ENCODE results near the gene SPTB.

DNA sequence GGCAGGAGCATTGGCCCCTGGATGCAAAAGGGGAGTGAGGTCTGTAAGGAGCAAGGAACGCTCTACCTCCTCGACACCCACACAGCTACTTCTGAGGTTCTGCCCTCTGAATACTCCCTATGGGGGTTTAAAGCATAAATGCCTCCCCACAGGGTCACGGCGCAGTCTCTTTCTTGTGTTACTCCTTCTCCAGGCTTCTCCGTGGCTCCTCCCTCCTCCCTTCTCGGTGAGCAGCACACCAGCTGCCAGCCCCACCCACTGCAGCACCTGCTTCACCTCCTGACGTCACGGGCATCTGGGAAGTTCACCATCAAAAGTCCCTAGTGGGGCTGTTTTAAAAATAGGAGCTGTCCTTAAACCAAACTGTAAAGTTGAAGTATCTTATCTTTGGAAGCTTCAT is 67.3 kb downstream of the SPTB start:
- TF ChIP-seq, protein P1, sequence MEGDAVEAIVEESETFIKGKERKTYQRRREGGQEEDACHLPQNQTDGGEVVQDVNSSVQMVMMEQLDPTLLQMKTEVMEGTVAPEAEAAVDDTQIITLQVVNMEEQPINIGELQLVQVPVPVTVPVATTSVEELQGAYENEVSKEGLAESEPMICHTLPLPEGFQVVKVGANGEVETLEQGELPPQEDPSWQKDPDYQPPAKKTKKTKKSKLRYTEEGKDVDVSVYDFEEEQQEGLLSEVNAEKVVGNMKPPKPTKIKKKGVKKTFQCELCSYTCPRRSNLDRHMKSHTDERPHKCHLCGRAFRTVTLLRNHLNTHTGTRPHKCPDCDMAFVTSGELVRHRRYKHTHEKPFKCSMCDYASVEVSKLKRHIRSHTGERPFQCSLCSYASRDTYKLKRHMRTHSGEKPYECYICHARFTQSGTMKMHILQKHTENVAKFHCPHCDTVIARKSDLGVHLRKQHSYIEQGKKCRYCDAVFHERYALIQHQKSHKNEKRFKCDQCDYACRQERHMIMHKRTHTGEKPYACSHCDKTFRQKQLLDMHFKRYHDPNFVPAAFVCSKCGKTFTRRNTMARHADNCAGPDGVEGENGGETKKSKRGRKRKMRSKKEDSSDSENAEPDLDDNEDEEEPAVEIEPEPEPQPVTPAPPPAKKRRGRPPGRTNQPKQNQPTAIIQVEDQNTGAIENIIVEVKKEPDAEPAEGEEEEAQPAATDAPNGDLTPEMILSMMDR (optimal IDR thresholded peaks at IDR 0.05 in 1 of 3, IDR thresholded peaks at IDR 0.05 in 1 of 3, conservative IDR thresholded peaks at IDR 0.05 in 1 of 3; ENCODE audit: extremely low read depth in 1 of 3, insufficient read depth in 2 of 3, low read length in 3 of 3), result no peak
- no peak for TF ChIP-seq EZH2 (IDR thresholded peaks at IDR 0.05; ENCODE audit: low read length)

All from keratinocyte (primary cell).